Tibial nerve (tissue), 4 donors: Measurements from ENCODE around the gene ABCC10. TPM values are rescaled to one million over a fixed set of nuclear protein-coding genes. Genes with fewer than 3 reads are reported as not detected.

Experiments
- DNase-seq, 2 donors: peaks; one replicate each; pipeline ENCODE4 v3.0.0-alpha.2; 2019; ENCODE audit warnings: low spot score in 2 of 2
- H3K27ac ChIP-seq, 4 donors: fragments of 200-600 bp; sonication (generic) in 3 of 4; one replicate each; pipeline ENCODE4 v1.5.1; 2017 to 2019; ENCODE audit warnings: mild to moderate bottlenecking in 1 of 4
- H3K27me3 ChIP-seq, 2 donors: fragments of 200-600 bp; sonication (generic) in 1 of 2; one replicate each; pipeline versions ENCODE4 v1.5.1 to v1.6.0; 2017 to 2019
- H3K36me3 ChIP-seq, 3 donors: fragments of 200-600 bp; sonication (generic); one replicate each; pipeline ENCODE4 v1.5.1; 2018 to 2019
- H3K4me1 ChIP-seq, 4 donors: fragments of 200-600 bp; sonication (generic) in 3 of 4; one replicate each; pipeline ENCODE4 v1.5.1; 2017 to 2019
- H3K4me3 ChIP-seq, 4 donors: fragments of 200-600 bp; sonication (generic) in 3 of 4; one replicate each; pipeline ENCODE4 v1.5.1; 2017 to 2019; ENCODE audit warnings: mild to moderate bottlenecking in 1 of 4, moderate library complexity in 1 of 4
- H3K9me3 ChIP-seq, 4 donors: fragments of 200-600 bp; sonication (generic) in 3 of 4; one replicate each; pipeline ENCODE4 v1.5.1; 2017 to 2019
- EP300 ChIP-seq, 2 donors: sonication (generic); formaldehyde crosslinking; IDR thresholded peaks; one replicate each; pipeline ENCODE4 v1.6.1; 2017; ENCODE audit warnings: antibody characterized with exemption in 2 of 2, mild to moderate bottlenecking in 1 of 2
- POLR2A ChIP-seq, 2 donors: fragments of 450-650 bp; IDR thresholded peaks; one replicate each; pipeline ENCODE4 v1.6.1; 2017; ENCODE audit warnings: antibody characterized with exemption in 2 of 2, mild to moderate bottlenecking in 2 of 2, moderate library complexity in 2 of 2
- WGBS, 2 donors: methylation state at CpG; one replicate each; pipeline ENCODE4 v1.1.5; 2018; 5-methylcytosine and 5-hydroxymethylcytosine counted together
- total RNA-seq, 4 donors: library from RNA; depleted of rRNA; stranded (reverse); fragments of >200 nt; gene quantifications; one replicate each; pipeline ENCODE4 v1.1.0, GENCODE V29; 2016
- TF ChIP-seq, protein P1 (sequence below), 5 experiments: fragments of 200-600 bp in 3 of 5; fragments of 450-650 bp in 2 of 5; sonication (generic) in 3 of 5; IDR thresholded peaks; one replicate each; pipeline ENCODE4 v1.5.1; 2016 to 2019; ENCODE audit warnings: antibody characterized with exemption in 5 of 5, mild to moderate bottlenecking in 3 of 5, moderate library complexity in 2 of 5

The ABCC10 gene
- total RNA-seq, 4 donors from 2014 or later, result 14.9 to 35.9 (median 27.1) TPM

- Histone ChIP-seq H3K27ac (no peak overlapping the region), H3K27me3 (peaks cover 0 to 21% of the 10 kb centered on the region in 2 donors), H3K9me3 (no peaks in the 10 kb centered on the region), H3K36me3 (no peaks in the 10 kb centered on the region), H3K4me1 (no peaks in the 10 kb centered on the region), H3K4me3 (no peak overlapping the region)
- 61 to 65% methylated on average over 13 of the region's 13 CpGs for WGBS, 2 donors
- TF ChIP-seq EP300 (IDR thresholded peaks at IDR 0.05), result no peak
- TF ChIP-seq, protein P1, sequence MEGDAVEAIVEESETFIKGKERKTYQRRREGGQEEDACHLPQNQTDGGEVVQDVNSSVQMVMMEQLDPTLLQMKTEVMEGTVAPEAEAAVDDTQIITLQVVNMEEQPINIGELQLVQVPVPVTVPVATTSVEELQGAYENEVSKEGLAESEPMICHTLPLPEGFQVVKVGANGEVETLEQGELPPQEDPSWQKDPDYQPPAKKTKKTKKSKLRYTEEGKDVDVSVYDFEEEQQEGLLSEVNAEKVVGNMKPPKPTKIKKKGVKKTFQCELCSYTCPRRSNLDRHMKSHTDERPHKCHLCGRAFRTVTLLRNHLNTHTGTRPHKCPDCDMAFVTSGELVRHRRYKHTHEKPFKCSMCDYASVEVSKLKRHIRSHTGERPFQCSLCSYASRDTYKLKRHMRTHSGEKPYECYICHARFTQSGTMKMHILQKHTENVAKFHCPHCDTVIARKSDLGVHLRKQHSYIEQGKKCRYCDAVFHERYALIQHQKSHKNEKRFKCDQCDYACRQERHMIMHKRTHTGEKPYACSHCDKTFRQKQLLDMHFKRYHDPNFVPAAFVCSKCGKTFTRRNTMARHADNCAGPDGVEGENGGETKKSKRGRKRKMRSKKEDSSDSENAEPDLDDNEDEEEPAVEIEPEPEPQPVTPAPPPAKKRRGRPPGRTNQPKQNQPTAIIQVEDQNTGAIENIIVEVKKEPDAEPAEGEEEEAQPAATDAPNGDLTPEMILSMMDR (IDR thresholded peaks at IDR 0.05), result no peak
- TF ChIP-seq POLR2A (IDR thresholded peaks at IDR 0.05), result no peak
- no peak for DNase-seq
These were observed 41.7 kb downstream of the ABCC10 start for GRCh38 chr6:43468748-43469681.

- Histone ChIP-seq H3K4me1 (no peaks in the 10 kb centered on the region), H3K27ac (no peak overlapping the region), H3K27me3 (peaks cover 0 to 16% of the 10 kb centered on the region in 2 donors), H3K36me3 (no peaks in the 10 kb centered on the region), H3K9me3 (no peaks in the 10 kb centered on the region), H3K4me3 (no peak overlapping the region)
- WGBS, 2 donors, result 90 to 92% methylated on average over 7 of the region's 7 CpGs
- DNase-seq, result no peak
- TF ChIP-seq EP300 (IDR thresholded peaks at IDR 0.05) (no peak), POLR2A (IDR thresholded peaks at IDR 0.05) (no peak)
- TF ChIP-seq, protein P1 (IDR thresholded peaks at IDR 0.05), result no peak
These were observed 42.6 kb downstream of the ABCC10 start for GRCh38 chr6:43469947-43470346.

GRCh38 chr6:43471399-43471798 lies 44.1 kb downstream of the ABCC10 start:
- Histone ChIP-seq H3K4me1 (no peaks in the 10 kb centered on the region), H3K36me3 (no peaks in the 10 kb centered on the region), H3K27ac (no peak overlapping the region), H3K4me3 (no peak overlapping the region), H3K27me3 (peaks cover 0 to 4% of the 10 kb centered on the region in 2 donors), H3K9me3 (no peaks in the 10 kb centered on the region)
- 73 to 80% methylated on average over 1 of the region's 1 CpG for WGBS, 2 donors
- no peak for DNase-seq
- TF ChIP-seq, protein P1 (IDR thresholded peaks at IDR 0.05), result no peak
- no peak for TF ChIP-seq EP300 (IDR thresholded peaks at IDR 0.05)
- no peak for TF ChIP-seq POLR2A (IDR thresholded peaks at IDR 0.05)

DNA sequence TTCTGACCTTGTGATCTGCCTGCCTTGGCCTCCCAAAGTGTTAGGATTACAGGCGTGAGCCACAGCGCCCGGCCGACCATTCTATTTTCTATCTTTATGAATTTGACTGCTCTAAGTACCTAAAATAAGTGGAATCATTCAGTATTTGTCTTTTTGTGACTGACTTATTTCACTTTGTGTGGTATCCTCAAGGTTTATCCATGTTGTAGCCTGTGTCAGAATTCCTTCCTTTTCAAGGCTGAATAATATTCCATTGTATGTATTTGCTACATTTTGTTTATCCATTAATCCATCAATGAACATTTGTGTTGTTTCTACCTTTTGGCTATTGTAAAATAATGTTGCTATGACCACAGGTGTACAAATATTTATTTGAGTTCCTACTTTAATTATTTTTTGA lies 45.2 kb downstream of the ABCC10 start:
- Histone ChIP-seq H3K4me1 (peaks cover 0 to 5% (median 2%) of the 10 kb centered on the region in 4 donors), H3K27ac (no peak overlapping the region), H3K27me3 (peaks cover 0 to 1% of the 10 kb centered on the region in 2 donors), H3K9me3 (no peaks in the 10 kb centered on the region), H3K4me3 (no peak overlapping the region), H3K36me3 (no peaks in the 10 kb centered on the region)
- TF ChIP-seq EP300 (IDR thresholded peaks at IDR 0.05) (no peak), POLR2A (IDR thresholded peaks at IDR 0.05) (no peak)
- TF ChIP-seq, protein P1 (IDR thresholded peaks at IDR 0.05), result no peak
- DNase-seq, result no peak
- WGBS, 2 donors, result 97% methylated on average over 4 of the region's 4 CpGs

- no peak overlapping the region for H3K27ac ChIP-seq
- no peaks in the 10 kb centered on the region for H3K27me3 ChIP-seq
- no peaks in the 10 kb centered on the region for H3K9me3 ChIP-seq
- H3K4me3 ChIP-seq, result no peak overlapping the region
- no peaks in the 10 kb centered on the region for H3K36me3 ChIP-seq
- TF ChIP-seq, protein P1 (IDR thresholded peaks at IDR 0.05), result no peak
- TF ChIP-seq POLR2A (IDR thresholded peaks at IDR 0.05) (no peak), EP300 (IDR thresholded peaks at IDR 0.05) (no peak)
- no peak for DNase-seq
- peaks cover 0 to 30% (median 13%) of the 10 kb centered on the region in 4 donors for H3K4me1 ChIP-seq
- WGBS, 2 donors, result 67 to 76% methylated on average over 6 of the region's 6 CpGs
These were observed 48.2 kb downstream of the ABCC10 start for GRCh38 chr6:43475516-43475915.
